ENCODE results near the gene MYCBP. TPM values are rescaled to one million over a fixed set of nuclear protein-coding genes. Genes with fewer than 3 reads are reported as not detected.
"Not testable (repeated sequence)": the region's sequence is repeated elsewhere in the genome, so short reads cannot be mapped to it uniquely, and the experiment has no call there.

MYCBP gene
- total RNA-seq, 1 donor from 2014 or later, result 13.5 TPM

DNA sequence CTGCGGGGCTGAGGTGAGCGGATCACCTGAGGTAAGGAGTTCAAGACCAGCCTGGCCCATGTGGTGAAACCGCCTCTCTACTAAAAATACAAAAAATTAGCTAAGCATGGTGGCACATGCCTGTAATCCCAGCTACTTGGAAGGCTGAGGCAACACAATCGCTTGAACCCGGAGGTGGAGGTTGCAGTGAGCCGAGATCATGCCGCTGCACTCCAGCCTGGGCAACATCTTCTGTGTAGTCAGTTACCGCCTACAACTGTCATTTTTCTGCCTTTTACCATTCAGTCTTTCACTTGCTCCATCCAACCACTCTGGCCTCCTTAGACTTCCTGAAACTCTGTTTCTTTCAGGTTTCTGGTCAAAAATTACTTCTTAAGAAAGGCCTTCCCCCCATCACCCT lies 2.2 kb downstream of the MYCBP start:
- no peak for DNase-seq (ENCODE audit: low spot score)

DNA sequence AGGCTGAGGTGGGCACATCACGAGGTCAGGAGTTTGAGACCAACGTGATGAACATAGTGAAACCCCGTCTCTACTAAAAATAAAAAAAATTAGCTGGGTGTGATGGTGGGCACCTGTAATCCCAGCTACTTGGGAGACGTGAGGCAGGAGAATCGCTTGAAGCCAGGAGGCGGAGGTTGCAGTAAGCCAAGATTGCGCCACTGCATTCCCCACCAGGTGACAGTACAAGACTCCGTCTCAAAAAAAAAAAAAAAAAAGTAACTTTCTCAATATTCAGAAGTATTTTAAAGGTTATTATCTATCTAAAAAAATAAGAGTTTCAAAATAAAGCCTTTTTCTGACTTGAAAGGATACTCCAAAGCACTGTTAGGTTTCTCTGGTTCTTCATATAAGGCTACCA lies 5.9 kb downstream of the MYCBP start:
- DNase-seq (ENCODE audit: low spot score), result no peak

DNA sequence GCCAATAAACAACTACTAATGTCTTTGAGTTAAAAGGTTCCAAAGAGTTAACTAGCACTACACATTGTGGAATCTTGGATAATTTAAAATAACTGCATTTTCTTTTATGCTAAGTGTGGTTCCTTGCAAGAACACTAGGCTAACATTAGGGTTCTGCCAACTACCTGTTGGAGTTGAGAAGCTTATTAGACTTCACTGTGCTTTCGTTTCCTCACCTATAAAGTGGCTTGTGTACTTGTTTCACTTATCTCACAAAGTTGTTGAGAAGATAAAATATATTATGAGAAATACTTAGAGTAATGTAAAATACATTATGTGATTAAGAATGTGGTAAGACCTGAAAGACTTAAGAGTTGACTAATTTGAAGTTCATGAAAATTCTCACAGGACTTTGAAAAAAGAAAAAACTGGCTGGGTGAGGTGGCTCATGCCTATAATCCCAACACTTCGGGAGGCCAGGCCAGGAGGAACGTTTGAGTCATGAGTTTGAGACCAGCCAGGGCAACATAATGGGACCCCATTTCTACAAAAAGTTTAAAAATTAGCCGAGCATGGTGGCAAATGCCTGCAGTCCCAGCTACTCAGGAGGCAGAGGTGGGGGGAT lies 7.9 kb downstream of the MYCBP start:
- no peak for DNase-seq (ENCODE audit: low spot score)

DNA sequence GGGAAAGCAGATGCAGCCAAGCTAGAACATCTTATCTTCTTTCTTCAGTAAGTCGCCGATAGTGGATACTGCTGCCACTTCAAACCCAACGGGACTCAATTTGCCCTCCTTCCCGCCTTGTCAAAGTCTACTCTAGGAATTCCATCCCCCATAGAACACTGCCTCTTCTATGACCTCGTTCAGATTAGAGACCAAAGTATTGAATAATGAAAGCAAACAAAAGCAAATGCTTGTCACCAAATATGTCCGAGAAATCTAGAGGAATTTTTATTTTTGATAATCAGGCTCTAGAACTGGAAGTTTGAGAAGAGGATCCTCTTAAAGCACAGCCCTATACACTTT lies 12.7 kb downstream of the MYCBP start:
- no peak for DNase-seq (ENCODE audit: low spot score)

DNA sequence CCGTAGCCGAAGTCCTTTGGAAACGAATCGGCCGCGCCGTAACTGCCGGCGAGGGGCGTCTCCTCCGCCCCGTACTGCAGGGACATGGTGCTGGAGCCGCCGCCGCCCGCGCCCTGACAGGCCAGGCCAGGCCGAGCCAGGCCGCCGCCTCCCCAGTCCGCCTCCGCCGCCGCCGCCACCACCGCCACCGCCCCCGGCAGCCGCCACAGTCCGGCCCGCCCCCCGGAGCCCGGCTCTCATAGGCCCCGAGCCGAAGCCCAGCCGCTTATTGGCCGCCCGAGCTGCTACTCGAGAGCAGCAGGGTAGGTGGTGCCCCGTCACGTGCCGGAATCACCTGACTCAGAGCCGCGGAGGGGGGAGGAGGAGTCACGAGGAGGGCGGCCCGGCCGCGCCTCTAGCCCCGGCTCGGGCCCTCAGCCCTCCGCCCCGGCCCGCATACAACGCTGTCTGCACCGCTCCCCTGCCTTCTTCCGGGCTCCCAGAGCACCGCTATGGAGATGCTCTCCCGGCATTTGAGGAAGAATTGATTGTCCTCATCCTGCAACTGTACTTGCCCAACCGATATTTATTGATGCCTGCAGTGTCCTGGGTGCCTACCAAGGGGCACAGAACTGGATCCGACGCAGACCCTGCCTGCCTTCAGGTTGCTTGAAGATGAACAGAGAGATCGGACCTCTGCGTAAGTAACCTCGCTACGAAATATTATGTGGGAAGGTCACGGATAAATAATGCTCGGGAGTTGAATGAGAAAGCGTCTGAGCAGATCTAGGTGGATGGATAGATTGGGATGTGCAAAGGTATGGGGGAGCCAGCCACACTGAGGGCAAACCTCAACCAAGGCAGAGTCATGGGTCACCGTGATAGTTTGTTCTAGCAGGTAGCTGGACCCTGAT lies 13.3 kb downstream of the MYCBP start, which contains the start of gene RRAGC:
Gene RRAGC (minus strand): TSS at position 212 of the 893 bp plus-strand sequence. CDS start 126 bp downstream, at position 86.
- peak; percentile 100 for DNase-seq (ENCODE audit: low spot score)

DNA sequence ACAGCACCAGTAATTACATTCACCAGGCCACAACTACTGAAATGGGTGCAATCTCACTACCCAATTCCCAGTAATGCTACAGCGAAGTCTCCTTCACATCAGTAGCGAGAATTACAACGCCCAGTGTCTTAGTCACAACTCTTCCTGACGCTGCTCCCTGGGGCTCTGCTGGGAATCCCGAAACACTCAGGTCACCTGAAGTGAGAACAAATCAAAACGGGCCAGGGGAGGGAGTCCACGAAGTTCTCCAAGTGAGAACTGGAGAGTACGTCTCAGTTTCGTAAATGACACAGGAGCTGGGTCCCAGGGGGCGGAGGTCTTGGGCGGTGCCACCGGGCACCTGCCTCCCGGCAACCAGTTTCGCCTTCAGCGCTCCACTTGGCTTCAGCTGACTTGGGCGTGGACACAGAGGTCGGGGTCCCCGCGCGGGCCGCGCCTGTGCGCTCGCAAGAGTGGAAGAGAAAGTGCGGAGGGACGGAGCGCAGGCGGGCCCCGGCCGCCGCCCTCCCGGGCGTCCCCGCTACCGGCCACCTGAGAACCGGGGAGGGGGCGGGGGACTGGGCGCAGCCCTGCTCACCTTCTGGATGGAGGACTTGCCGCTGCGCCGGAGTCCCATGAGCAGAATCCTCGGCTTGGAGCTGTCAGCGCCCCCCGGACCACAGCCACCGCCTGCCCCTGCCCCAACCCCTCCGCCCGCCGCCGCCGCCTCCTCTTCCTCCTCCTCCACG lies 14.2 kb downstream of the MYCBP start:
- DNase-seq (ENCODE audit: low spot score), result peak; percentile 92

DNA sequence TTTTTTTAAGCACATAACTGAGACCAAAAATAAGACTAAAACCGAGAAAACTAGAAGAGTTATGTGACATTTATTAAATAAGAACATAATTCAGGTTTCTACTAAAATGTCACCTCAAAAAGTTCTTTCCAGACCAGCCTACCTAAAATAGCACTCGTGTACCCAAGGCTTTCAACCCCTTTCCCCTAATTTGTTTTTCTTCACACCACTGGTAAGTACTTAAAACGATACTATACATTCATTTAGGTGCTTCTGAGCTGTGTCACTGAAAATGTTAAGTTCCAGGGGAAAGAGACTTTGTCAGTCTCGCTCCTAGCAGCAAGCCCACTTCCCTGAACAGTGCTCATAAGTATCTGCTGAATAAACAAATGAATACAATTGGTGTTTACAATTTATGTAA lies 20.4 kb downstream of the MYCBP start:
- DNase-seq (ENCODE audit: low spot score), result no peak

DNA sequence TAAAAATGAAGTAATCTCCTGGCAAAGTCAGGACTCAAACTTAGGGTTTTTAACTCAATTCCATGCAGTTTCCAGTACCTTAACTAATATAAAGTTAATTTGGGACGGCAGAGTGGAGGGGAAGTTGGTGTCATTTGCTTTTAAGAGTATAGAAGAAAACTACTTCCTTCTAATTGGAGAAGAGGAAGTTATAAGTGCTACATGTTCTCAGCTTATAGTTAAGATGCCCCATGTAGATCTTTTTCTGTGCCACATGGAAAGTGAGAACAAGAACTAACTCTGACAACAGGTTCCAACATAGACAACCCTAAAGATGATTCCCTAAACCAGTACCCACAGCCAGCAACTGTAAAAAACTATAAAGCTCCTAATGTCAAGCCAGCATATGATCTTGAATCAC lies 25.1 kb downstream of the MYCBP start:
- DNase-seq (ENCODE audit: low spot score), result no peak

DNA sequence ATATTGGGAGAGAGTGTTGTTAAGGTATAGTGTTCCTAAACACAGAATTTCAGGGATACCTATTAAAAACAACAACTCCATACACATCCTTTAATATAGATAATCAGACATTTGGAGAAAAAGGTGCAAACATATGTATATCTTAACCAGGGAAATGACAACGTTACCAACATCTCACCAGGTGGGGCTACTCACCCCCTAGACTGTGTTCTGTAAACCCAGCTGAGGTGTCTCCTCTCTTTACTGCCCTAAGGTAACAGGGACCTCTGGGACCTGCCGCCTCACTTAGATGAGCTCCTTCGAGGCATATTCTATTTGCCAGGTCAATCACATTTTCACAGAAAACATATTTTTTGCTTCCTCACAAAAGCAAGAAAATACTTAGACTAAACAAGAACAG lies 26.9 kb downstream of the MYCBP start:
- DNase-seq (ENCODE audit: low spot score), result no peak

DNA sequence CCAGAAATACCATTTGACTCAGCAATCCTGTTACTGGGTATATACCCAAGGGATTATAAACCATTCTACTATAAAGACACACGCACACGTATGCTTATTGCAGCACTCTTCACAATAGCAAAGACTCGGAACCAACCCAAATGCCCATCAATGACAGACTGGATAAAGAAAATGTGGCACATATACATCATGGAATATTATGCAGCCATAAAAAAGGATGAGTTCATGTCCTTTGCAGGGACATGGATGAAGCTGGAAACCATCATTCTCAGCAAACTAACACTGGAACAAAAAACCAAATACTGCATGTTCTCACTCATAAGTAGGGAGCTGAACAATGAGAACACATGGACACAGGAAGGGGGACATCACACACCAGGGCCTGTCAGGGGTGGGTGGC lies 28.1 kb downstream of the MYCBP start:
- not testable (repeated sequence) for DNase-seq (ENCODE audit: low spot score)

DNA sequence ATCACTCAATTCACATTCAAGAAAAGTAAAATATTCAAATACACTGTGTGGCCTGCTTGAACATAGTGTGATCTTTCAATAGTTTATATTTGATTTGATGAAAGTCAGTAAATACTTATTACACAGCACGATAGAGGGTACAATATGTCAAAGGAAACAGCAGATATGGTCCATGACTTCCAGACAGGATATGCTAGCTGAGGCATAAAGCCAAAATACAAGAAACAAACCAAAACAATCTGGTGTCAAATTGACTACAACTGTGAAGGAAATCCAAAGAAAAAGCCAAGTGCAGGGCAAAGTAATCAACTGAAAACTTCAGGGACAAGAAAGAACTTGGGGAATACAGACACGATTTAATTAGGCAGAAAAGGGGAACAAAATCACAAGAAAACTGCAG lies 32.9 kb downstream of the MYCBP start:
- DNase-seq (ENCODE audit: low spot score), result no peak

DNA sequence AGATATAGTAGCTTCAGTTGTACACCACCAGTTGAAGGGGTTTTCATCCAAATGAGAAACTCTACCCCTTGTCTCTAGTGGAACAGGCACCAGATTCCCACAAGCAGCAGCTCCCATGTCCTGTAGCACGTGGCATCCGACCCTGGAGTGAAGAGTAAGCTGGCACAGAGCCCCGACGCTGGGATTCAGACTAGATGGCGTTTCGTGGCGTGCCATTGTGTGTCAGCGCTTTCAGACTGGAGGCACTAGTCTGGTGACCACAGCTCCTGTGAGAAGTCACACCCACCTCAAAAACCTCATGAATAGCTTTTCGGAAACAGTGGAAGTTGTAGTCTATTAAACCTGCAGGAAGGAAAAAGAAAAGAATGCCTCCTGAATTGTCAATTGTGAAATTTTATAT lies 33.8 kb downstream of the MYCBP start:
- no peak for DNase-seq (ENCODE audit: low spot score)

DNA sequence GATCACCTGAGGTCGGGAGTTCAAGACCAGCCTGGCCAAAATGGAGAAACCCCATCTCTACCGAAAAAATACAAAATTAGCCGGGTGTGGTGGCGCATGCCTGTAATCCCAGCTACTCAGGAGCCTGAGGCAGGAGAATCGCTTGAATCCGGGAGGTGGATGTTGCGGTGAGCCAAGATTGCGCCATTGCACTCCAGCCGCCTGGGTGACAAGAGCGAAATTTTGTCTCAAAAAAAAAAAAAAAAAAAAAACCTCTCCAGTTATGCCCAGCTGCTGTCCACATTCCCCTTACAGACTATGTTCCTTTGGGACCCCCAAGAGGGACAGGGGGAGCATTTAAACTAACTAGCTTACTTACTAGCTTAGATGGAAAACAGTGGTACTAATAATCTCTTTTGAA lies 36.8 kb downstream of the MYCBP start:
- not testable (repeated sequence) for DNase-seq (ENCODE audit: low spot score)

DNA sequence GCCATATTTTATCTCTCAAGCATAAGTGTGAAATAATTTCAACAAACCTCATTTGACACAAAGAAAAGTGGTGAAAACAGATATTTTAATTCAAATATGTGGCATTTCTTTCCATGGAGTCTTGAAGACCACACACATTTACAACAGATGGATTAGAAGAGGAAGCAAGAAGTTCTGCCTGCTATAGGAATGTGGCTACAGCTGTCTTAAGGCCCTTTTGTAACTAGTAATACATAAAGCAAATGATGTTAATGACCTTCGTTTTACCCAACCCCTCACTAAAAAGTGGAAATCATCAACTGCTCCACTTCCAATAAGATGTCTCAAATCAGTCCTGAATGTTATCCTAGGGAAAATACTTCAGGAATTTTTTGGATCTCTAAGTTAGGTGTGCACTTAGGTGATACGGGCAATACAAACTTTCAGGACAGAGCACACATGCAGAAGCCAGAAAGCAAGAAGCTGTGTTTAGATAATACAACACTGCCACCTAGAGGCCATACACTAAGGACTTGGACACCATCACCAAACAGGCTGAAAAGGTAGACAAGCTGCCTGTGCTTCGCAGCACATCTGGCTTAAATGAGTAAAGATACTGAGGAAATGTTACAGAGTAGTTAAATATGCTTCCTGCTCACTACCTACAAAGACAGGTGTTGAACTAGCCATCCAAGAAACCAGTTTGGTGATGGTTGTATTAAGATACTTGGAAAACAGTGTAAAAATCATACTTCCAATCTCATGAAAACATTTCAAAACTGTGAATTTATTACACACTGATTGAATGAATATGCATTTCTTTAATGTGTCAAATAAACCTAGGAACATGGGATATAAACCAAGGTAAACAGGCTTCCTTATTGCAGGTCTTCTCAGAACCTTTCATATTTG lies 38.0 kb downstream of the MYCBP start:
- DNase-seq (ENCODE audit: low spot score), result no peak

DNA sequence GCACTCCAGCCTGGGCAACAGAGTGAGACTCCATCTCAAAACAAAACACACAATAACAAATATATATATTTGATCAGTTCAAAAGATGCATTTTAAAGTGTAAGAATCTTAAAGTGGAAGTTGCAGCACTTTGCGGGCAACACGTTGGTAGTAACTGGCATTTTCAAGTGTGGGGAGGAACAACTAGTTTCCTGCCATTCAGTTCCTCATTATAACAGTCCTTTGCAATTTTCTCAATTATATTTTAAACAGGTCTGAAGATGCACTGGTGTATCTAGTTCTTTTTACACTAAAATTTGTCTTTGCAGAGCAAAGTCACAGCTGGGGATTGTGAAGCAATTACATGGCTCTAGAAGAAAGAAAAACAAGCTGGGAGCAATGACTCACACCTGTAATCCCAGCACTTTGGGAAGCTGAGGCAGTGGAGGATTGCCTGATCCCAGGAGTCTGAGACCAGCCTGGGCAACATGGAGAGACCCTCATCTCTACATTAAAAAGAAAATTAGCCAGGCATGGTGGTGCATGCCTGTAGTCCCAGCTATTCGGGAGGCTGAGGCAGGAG lies 38.8 kb downstream of the MYCBP start:
- no peak for DNase-seq (ENCODE audit: low spot score)

DNA sequence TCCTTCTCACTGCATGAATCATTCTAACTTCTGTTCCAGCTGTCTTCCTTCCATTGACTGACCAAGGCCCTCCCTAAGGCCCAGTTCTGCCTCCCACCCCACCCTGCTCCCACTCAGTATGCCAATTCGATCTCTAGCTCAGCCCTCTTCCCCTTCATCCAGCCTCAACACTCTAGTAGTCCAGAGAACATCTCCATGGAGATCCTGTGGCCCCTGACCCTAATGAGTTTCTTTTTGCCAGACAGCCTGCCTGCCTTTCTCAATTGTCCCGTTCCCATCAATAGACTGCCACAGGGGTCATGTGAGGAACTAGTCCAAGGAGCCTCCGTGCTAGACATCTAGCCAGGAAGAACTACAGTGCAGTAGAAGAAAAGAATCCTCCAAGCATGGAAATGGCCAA lies 40.0 kb downstream of the MYCBP start:
- no peak for DNase-seq (ENCODE audit: low spot score)

DNA sequence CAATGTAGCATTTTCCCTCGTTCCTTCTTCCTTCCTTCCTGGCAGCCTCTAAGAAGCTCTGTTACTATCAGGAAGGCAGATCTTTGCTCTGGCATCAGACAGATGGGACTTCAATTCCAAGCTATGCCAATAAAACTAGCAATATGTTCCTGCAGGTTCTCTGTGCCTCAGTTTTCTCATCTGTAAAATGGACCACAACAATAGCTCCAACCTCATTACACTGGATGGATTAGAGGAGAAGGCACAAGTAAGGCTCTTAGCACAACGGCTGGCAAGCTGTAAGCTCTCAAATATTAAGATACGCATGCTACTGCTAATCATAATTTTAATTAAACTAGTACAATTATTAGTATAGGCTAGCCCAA lies 40.8 kb downstream of the MYCBP start:
- DNase-seq (ENCODE audit: low spot score), result no peak

DNA sequence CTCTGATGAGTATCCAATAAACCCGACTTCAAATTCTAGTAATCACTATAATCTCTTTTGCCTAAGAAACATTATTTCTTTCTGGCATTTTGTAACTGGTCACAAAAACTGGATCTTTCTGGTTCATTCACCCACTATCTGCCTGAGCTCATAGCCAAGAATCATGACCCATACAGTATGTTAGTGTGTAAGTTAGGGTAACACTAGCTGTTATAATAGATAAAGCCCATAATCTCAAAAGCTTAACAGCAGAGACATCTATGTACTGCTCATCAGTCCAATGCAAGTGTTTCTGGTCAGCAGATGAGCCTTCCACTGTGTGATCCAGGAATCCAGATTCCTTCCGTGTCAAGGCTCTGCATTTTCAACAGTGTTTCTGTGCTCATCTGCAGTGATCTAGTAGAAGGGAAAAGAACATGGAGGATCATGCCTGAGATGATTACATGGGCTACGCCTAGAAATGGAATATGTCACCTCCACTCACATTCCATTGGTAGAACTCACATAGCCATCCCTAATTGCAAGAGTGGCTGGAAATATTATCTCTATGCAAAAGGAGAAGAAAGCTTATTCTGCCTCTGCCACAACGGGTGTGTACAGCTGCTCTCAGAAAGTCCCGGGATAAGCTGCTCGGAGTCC lies 41.3 kb downstream of the MYCBP start:
- DNase-seq (ENCODE audit: low spot score), result no peak

DNA sequence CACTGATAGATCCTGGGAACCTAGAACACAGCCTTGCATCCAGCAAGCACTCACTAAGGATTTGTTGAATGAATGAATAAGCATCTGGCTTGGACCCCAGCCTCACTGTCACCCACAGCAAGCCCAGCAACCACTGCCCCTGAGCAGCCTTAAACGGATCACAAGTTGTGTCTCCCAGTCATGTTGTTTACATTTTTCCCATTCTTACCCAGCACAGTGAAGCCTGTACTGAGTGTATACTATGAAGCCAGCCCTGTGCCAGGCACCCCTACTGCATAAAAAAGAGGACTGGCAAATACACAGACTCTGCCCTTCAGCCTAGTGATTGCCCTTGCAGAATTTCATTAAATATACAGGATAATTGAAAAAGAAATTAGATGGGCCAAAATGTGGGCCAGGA lies 43.8 kb downstream of the MYCBP start:
- DNase-seq (ENCODE audit: low spot score), result no peak

DNA sequence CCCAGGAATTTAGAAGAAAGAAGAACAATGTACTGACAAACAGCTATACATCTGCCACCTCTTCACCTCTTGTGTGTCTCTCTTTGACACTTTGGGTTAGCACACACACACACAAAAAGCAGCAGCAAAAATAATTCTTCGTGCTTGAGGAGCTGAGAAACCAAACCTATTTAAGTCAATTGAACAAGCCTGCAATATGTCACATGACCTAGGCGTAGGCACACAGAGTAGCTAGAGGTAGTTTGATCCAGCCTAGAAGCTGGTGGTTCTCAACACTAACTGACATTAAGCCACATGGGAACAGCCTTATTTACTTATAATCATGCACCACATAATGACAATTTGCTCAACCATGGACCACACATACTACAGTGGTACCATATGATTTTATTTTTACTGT lies 45.8 kb downstream of the MYCBP start:
- DNase-seq (ENCODE audit: low spot score), result no peak
